ENCODE results near the gene ATP6V0D1. TPM values are rescaled to one million over a fixed set of nuclear protein-coding genes. Genes with fewer than 3 reads are reported as not detected.

ATP6V0D1 gene
- polyA plus RNA-seq, 2 donors = 17.0 to 78.1 TPM

GRCh38 chr16:67463691-67464090, 17.3 kb downstream of the ATP6V0D1 start:
- WGBS, 2 donors = 91 to 100% methylated on average over 4 of the region's 4 CpGs
- Histone ChIP-seq H3K36me3 (ENCODE audit: control insufficient read depth in 2 of 2, insufficient read depth in 2 of 2, low read length in 1 of 2) (peaks cover 0 to 4% of the 10 kb centered on the region in 2 donors), H3K27ac (ENCODE audit: low read depth in 2 of 2, low read length in 1 of 2) (no peak overlapping the region), H3K4me3 (ENCODE audit: low read depth in 1 of 2, low read length in 2 of 2) (no peak overlapping the region), H3K9me3 (ENCODE audit: control insufficient read depth in 2 of 2, insufficient read depth in 1 of 2, low read depth in 1 of 2, low read length in 1 of 2) (no peaks in the 10 kb centered on the region), H3K4me1 (ENCODE audit: control insufficient read depth in 2 of 2, insufficient read depth in 2 of 2, low read length in 1 of 2) (peaks cover 30 to 57% of the 10 kb centered on the region in 2 donors), H3K27me3 (ENCODE audit: control insufficient read depth in 1 of 2, insufficient read depth in 2 of 2, low read length in 2 of 2) (no peaks in the 10 kb centered on the region)

GRCh38 chr16:67463059-67463458, 17.9 kb downstream of the ATP6V0D1 start:
- H3K36me3 ChIP-seq (ENCODE audit: control insufficient read depth in 2 of 2, insufficient read depth in 2 of 2, low read length in 1 of 2) = peaks cover 0 to 4% of the 10 kb centered on the region in 2 donors
- H3K4me1 ChIP-seq (ENCODE audit: control insufficient read depth in 2 of 2, insufficient read depth in 2 of 2, low read length in 1 of 2) = peaks cover 32 to 63% of the 10 kb centered on the region in 2 donors
- no peaks in the 10 kb centered on the region for H3K27me3 ChIP-seq (ENCODE audit: control insufficient read depth in 1 of 2, insufficient read depth in 2 of 2, low read length in 2 of 2)
- H3K9me3 ChIP-seq (ENCODE audit: control insufficient read depth in 2 of 2, insufficient read depth in 1 of 2, low read depth in 1 of 2, low read length in 1 of 2) = no peaks in the 10 kb centered on the region
- peak overlapping the region; percentile 26 to 92 for H3K27ac ChIP-seq (ENCODE audit: low read depth in 2 of 2, low read length in 1 of 2)
- no peak overlapping the region for H3K4me3 ChIP-seq (ENCODE audit: low read depth in 1 of 2, low read length in 2 of 2)
- 59 to 71% methylated on average over 5 of the region's 5 CpGs for WGBS, 2 donors

GRCh38 chr16:67462279-67462655, 18.7 kb downstream of the ATP6V0D1 start:
- H3K27ac ChIP-seq (ENCODE audit: low read depth in 2 of 2, low read length in 1 of 2) = peak overlapping the region; percentile 26 to 92
- H3K36me3 ChIP-seq (ENCODE audit: control insufficient read depth in 2 of 2, insufficient read depth in 2 of 2, low read length in 1 of 2) = peaks cover 0 to 7% of the 10 kb centered on the region in 2 donors
- H3K4me1 ChIP-seq (ENCODE audit: control insufficient read depth in 2 of 2, insufficient read depth in 2 of 2, low read length in 1 of 2) = peaks cover 39 to 70% of the 10 kb centered on the region in 2 donors
- no peak overlapping the region for H3K4me3 ChIP-seq (ENCODE audit: low read depth in 1 of 2, low read length in 2 of 2)
- no peaks in the 10 kb centered on the region for H3K9me3 ChIP-seq (ENCODE audit: control insufficient read depth in 2 of 2, insufficient read depth in 1 of 2, low read depth in 1 of 2, low read length in 1 of 2)
- H3K27me3 ChIP-seq (ENCODE audit: control insufficient read depth in 1 of 2, insufficient read depth in 2 of 2, low read length in 2 of 2) = no peaks in the 10 kb centered on the region
- WGBS, 2 donors = 57 to 60% methylated on average over 5 of the region's 5 CpGs

GRCh38 chr16:67461600-67462278, 19.2 kb downstream of the ATP6V0D1 start:
- Histone ChIP-seq H3K9me3 (ENCODE audit: control insufficient read depth in 2 of 2, insufficient read depth in 1 of 2, low read depth in 1 of 2, low read length in 1 of 2) (no peaks in the 10 kb centered on the region), H3K27me3 (ENCODE audit: control insufficient read depth in 1 of 2, insufficient read depth in 2 of 2, low read length in 2 of 2) (no peaks in the 10 kb centered on the region), H3K4me3 (ENCODE audit: low read depth in 1 of 2, low read length in 2 of 2) (no peak overlapping the region), H3K36me3 (ENCODE audit: control insufficient read depth in 2 of 2, insufficient read depth in 2 of 2, low read length in 1 of 2) (peaks cover 0 to 7% of the 10 kb centered on the region in 2 donors), H3K4me1 (ENCODE audit: control insufficient read depth in 2 of 2, insufficient read depth in 2 of 2, low read length in 1 of 2) (peaks cover 44 to 76% of the 10 kb centered on the region in 2 donors), H3K27ac (ENCODE audit: low read depth in 2 of 2, low read length in 1 of 2) (peak overlapping the region; percentile 87 to 92)
- WGBS, 2 donors = 44 to 60% methylated on average over 8 of the region's 8 CpGs

GRCh38 chr16:67460961-67461360, 20.0 kb downstream of the ATP6V0D1 start:
- Histone ChIP-seq H3K4me3 (ENCODE audit: low read depth in 1 of 2, low read length in 2 of 2) (no peak overlapping the region), H3K9me3 (ENCODE audit: control insufficient read depth in 2 of 2, insufficient read depth in 1 of 2, low read depth in 1 of 2, low read length in 1 of 2) (no peaks in the 10 kb centered on the region), H3K27me3 (ENCODE audit: control insufficient read depth in 1 of 2, insufficient read depth in 2 of 2, low read length in 2 of 2) (no peaks in the 10 kb centered on the region), H3K27ac (ENCODE audit: low read depth in 2 of 2, low read length in 1 of 2) (peak overlapping the region; percentile 87 to 92), H3K4me1 (ENCODE audit: control insufficient read depth in 2 of 2, insufficient read depth in 2 of 2, low read length in 1 of 2) (peaks cover 46 to 80% of the 10 kb centered on the region in 2 donors), H3K36me3 (ENCODE audit: control insufficient read depth in 2 of 2, insufficient read depth in 2 of 2, low read length in 1 of 2) (peaks cover 0 to 6% of the 10 kb centered on the region in 2 donors)
- 72 to 82% methylated on average over 2 of the region's 2 CpGs for WGBS, 2 donors

GRCh38 chr16:67460168-67460567, 20.8 kb downstream of the ATP6V0D1 start:
- no peak overlapping the region for H3K4me3 ChIP-seq (ENCODE audit: low read depth in 1 of 2, low read length in 2 of 2)
- H3K27ac ChIP-seq (ENCODE audit: low read depth in 2 of 2, low read length in 1 of 2) = peak overlapping the region; percentile 61 to 92
- H3K27me3 ChIP-seq (ENCODE audit: control insufficient read depth in 1 of 2, insufficient read depth in 2 of 2, low read length in 2 of 2) = no peaks in the 10 kb centered on the region
- WGBS, 2 donors = 66 to 73% methylated on average over 5 of the region's 5 CpGs
- H3K36me3 ChIP-seq (ENCODE audit: control insufficient read depth in 2 of 2, insufficient read depth in 2 of 2, low read length in 1 of 2) = peaks cover 0 to 5% of the 10 kb centered on the region in 2 donors
- H3K4me1 ChIP-seq (ENCODE audit: control insufficient read depth in 2 of 2, insufficient read depth in 2 of 2, low read length in 1 of 2) = peaks cover 41 to 72% of the 10 kb centered on the region in 2 donors
- H3K9me3 ChIP-seq (ENCODE audit: control insufficient read depth in 2 of 2, insufficient read depth in 1 of 2, low read depth in 1 of 2, low read length in 1 of 2) = no peaks in the 10 kb centered on the region

- 58 to 61% methylated on average over 3 of the region's 3 CpGs for WGBS, 2 donors
- Histone ChIP-seq H3K9me3 (ENCODE audit: control insufficient read depth in 2 of 2, insufficient read depth in 1 of 2, low read depth in 1 of 2, low read length in 1 of 2) (no peaks in the 10 kb centered on the region), H3K36me3 (ENCODE audit: control insufficient read depth in 2 of 2, insufficient read depth in 2 of 2, low read length in 1 of 2) (peaks cover 0 to 7% of the 10 kb centered on the region in 2 donors), H3K27me3 (ENCODE audit: control insufficient read depth in 1 of 2, insufficient read depth in 2 of 2, low read length in 2 of 2) (no peaks in the 10 kb centered on the region), H3K4me1 (ENCODE audit: control insufficient read depth in 2 of 2, insufficient read depth in 2 of 2, low read length in 1 of 2) (peaks cover 39 to 72% of the 10 kb centered on the region in 2 donors), H3K27ac (ENCODE audit: low read depth in 2 of 2, low read length in 1 of 2) (peak overlapping the region; percentile 61 to 92), H3K4me3 (ENCODE audit: low read depth in 1 of 2, low read length in 2 of 2) (no peak overlapping the region)
Observed at GRCh38 chr16:67459861-67460150, 21.2 kb downstream of the ATP6V0D1 start.

- no peak overlapping the region for H3K4me3 ChIP-seq (ENCODE audit: low read depth in 1 of 2, low read length in 2 of 2)
- H3K36me3 ChIP-seq (ENCODE audit: control insufficient read depth in 2 of 2, insufficient read depth in 2 of 2, low read length in 1 of 2) = peaks cover 0 to 7% of the 10 kb centered on the region in 2 donors
- 52 to 58% methylated on average over 7 of the region's 7 CpGs for WGBS, 2 donors
Observed at GRCh38 chr16:67459066-67459860, 21.7 kb downstream of the ATP6V0D1 start.

GRCh38 chr16:67458121-67458641, 22.8 kb downstream of the ATP6V0D1 start:
- Histone ChIP-seq H3K27me3 (ENCODE audit: control insufficient read depth in 1 of 2, insufficient read depth in 2 of 2, low read length in 2 of 2) (no peaks in the 10 kb centered on the region), H3K9me3 (ENCODE audit: control insufficient read depth in 2 of 2, insufficient read depth in 1 of 2, low read depth in 1 of 2, low read length in 1 of 2) (no peaks in the 10 kb centered on the region), H3K36me3 (ENCODE audit: control insufficient read depth in 2 of 2, insufficient read depth in 2 of 2, low read length in 1 of 2) (peaks cover 0 to 8% of the 10 kb centered on the region in 2 donors), H3K27ac (ENCODE audit: low read depth in 2 of 2, low read length in 1 of 2) (peak overlapping the region in 1 of 2 donors; percentile 58), H3K4me1 (ENCODE audit: control insufficient read depth in 2 of 2, insufficient read depth in 2 of 2, low read length in 1 of 2) (peaks cover 37 to 66% of the 10 kb centered on the region in 2 donors), H3K4me3 (ENCODE audit: low read depth in 1 of 2, low read length in 2 of 2) (no peak overlapping the region)
- 78 to 79% methylated on average over 6 of the region's 6 CpGs for WGBS, 2 donors

More at GRCh38 chr16:67459066-67459860, 21.7 kb downstream of the ATP6V0D1 start:
- H3K27ac ChIP-seq (ENCODE audit: low read depth in 2 of 2, low read length in 1 of 2) = peak overlapping the region; percentile 61 to 92
- no peaks in the 10 kb centered on the region for H3K27me3 ChIP-seq (ENCODE audit: control insufficient read depth in 1 of 2, insufficient read depth in 2 of 2, low read length in 2 of 2)
- H3K4me1 ChIP-seq (ENCODE audit: control insufficient read depth in 2 of 2, insufficient read depth in 2 of 2, low read length in 1 of 2) = peaks cover 37 to 69% of the 10 kb centered on the region in 2 donors
- no peaks in the 10 kb centered on the region for H3K9me3 ChIP-seq (ENCODE audit: control insufficient read depth in 2 of 2, insufficient read depth in 1 of 2, low read depth in 1 of 2, low read length in 1 of 2)

All from esophagus (tissue), 2 donors.